Neutrophil (primary cell): ENCODE measurements around the gene PATE1.
"Not testable (repeated sequence)": the region's sequence is repeated elsewhere in the genome, so short reads cannot be mapped to it uniquely, and the experiment has no call there.

Source experiments
- H3K27ac ChIP-seq: fragments of 200-600 bp; sonication (generic); 2 replicates; pipeline ENCODE4 v1.5.1; 2016; ENCODE audit warnings: mild to moderate bottlenecking, moderate library complexity
- H3K27me3 ChIP-seq: fragments of 200-600 bp; sonication (generic); 2 replicates; pipeline ENCODE4 v1.6.0; 2016; ENCODE audit warnings: mild to moderate bottlenecking
- H3K36me3 ChIP-seq: fragments of 200-600 bp; sonication (generic); 2 replicates; pipeline ENCODE4 v1.5.1; 2017
- H3K4me1 ChIP-seq, 2 experiments: fragments of 200-600 bp in 1 of 2; sonication (generic) in 1 of 2; 1 replicate in 1 of 2; 2 replicates in 1 of 2; pipeline versions ENCODE4 v1.5.1 to v1.6.1; 2013 to 2016; ENCODE audit warnings: low read depth in 1 of 2, low read length in 1 of 2, mild to moderate bottlenecking in 1 of 2, moderate library complexity in 1 of 2; ENCODE audit not compliant: control insufficient read depth in 1 of 2, insufficient read depth in 1 of 2
- H3K4me3 ChIP-seq, 2 experiments: fragments of 200-600 bp in 1 of 2; sonication (generic) in 1 of 2; 1 replicate in 1 of 2; 2 replicates in 1 of 2; pipeline ENCODE4 v1.5.1; 2013 to 2016; ENCODE audit warnings: low read depth in 1 of 2, low read length in 1 of 2, mild to moderate bottlenecking in 1 of 2, moderate library complexity in 1 of 2
- H3K9me3 ChIP-seq: fragments of 200-600 bp; sonication (generic); 2 replicates; pipeline ENCODE4 v1.5.1; 2016
- CTCF ChIP-seq: fragments of 200-600 bp; sonication (generic); IDR thresholded peaks from 2 replicates; pipeline ENCODE4 v1.5.1; 2016; ENCODE audit warnings: antibody characterized with exemption

The PATE1 gene

GRCh38 chr11:125745979-125746378 is at the start of gene PATE1:
Gene PATE1, plus strand, starts transcription at chr11:125746279. Its CDS starts 26 bp downstream, at chr11:125746305.
- Histone ChIP-seq H3K36me3 (no peaks in the 10 kb centered on the region), H3K4me1 (no peaks in the 10 kb centered on the region), H3K4me3 (no peak within 1 kb of the TSS), H3K27me3 (no peaks in the 10 kb centered on the region), H3K27ac (no peak within 1 kb of the TSS), H3K9me3 (no peaks in the 10 kb centered on the region)
- TF ChIP-seq CTCF: no peak

- H3K9me3 ChIP-seq: no peaks in the 10 kb centered on the region
- H3K27ac ChIP-seq: no peak overlapping the region
- peaks cover 6% of the 10 kb centered on the region for H3K27me3 ChIP-seq
- TF ChIP-seq CTCF: no peak
- H3K4me1 ChIP-seq: no peaks in the 10 kb centered on the region
- no peak overlapping the region for H3K4me3 ChIP-seq
- H3K36me3 ChIP-seq: no peaks in the 10 kb centered on the region
These were observed 45.0 kb upstream of the PATE1 start for GRCh38 chr11:125701018-125701610.

GRCh38 chr11:125701858-125702621 is 44.0 kb upstream of the PATE1 start:
- H3K36me3 ChIP-seq: no peaks in the 10 kb centered on the region
- TF ChIP-seq CTCF: no peak
- no peak overlapping the region for H3K27ac ChIP-seq
- no peaks in the 10 kb centered on the region for H3K9me3 ChIP-seq
- no peak overlapping the region for H3K4me3 ChIP-seq
- H3K27me3 ChIP-seq: peaks cover 6% of the 10 kb centered on the region
- no peaks in the 10 kb centered on the region for H3K4me1 ChIP-seq

GRCh38 chr11:125704686-125705085 is 41.4 kb upstream of the PATE1 start:
- not testable (repeated sequence) for H3K4me1 ChIP-seq, H3K4me3 ChIP-seq, H3K27me3 ChIP-seq, H3K9me3 ChIP-seq, H3K27ac ChIP-seq, H3K36me3 ChIP-seq

- no peak for TF ChIP-seq CTCF
- Histone ChIP-seq H3K4me3 (no peak overlapping the region), H3K27ac (no peak overlapping the region), H3K36me3 (no peaks in the 10 kb centered on the region), H3K27me3 (no peaks in the 10 kb centered on the region), H3K9me3 (no peaks in the 10 kb centered on the region), H3K4me1 (no peaks in the 10 kb centered on the region)
These were observed 25.3 kb upstream of the PATE1 start for GRCh38 chr11:125720781-125721180.

GRCh38 chr11:125724125-125724524 is 22.0 kb upstream of the PATE1 start:
- no peak for TF ChIP-seq CTCF
- Histone ChIP-seq H3K4me1 (no peaks in the 10 kb centered on the region), H3K27ac (no peak overlapping the region), H3K4me3 (no peak overlapping the region), H3K36me3 (no peaks in the 10 kb centered on the region), H3K27me3 (no peaks in the 10 kb centered on the region), H3K9me3 (no peaks in the 10 kb centered on the region)
